GM19240 (cell line): Measurements from ENCODE around the gene GZMM.

ENCODE experiments used
- DNase-seq: peaks from one replicate; pipeline ENCODE4 v3.0.0; 2011; ENCODE audit warnings: low spot score; ENCODE audit not compliant: insufficient read length

GZMM gene

GRCh38 chr19:558770-559439 is 15.1 kb downstream of the GZMM start:
- DNase-seq, result no peak

DNA sequence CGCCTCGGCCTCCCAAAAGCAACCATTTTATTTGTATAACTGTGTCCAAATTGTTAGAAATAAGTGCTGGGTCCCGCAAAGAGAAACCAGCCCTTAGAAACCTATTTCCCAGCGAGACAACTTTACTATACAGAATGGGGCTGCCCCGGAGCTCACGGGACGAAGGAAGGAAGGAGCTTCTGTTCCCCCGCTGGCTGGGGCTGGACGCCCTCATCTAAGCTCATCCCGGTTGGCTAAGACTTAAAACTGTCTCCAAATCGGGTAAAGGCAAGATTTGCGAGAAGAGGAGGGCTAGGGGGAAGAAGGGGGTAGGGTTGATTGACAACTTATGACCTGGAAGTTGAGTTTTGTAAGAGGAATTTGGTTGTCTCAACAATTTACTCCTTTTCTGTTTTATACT is 16.3 kb downstream of the GZMM start:
- DNase-seq, result no peak

GRCh38 chr19:566403-566802 is 22.6 kb downstream of the GZMM start:
- no peak for DNase-seq

DNA sequence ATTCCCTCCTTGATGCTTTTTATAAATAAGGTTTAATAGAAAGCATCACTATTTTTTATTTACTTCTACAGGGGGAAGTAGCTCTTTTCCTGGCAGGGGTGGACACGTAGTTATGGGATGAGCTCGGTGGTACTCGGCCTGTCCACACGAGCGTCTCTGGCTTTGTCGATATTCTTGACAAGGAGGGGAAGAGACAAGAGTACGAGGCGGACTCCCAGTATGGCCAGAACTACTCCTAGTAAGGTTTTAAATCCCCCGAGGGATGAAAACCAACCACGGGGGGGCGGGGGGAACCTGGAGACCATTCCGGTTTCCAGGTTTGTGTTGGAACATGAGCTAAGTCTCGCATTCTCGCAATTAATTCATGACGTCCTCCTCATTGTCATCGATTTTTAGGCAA is 23.0 kb downstream of the GZMM start:
- DNase-seq, result no peak

- no peak for DNase-seq
Observed at GRCh38 chr19:567296-567900, 23.5 kb downstream of the GZMM start.

- no peak for DNase-seq
Observed at GRCh38 chr19:570251-570686, 26.4 kb downstream of the GZMM start.

- no peak for DNase-seq
Observed at GRCh38 chr19:570937-571565, 27.2 kb downstream of the GZMM start.

GRCh38 chr19:571566-571974 is 27.7 kb downstream of the GZMM start:
- no peak for DNase-seq

- DNase-seq, result peak; percentile 99
Observed at GRCh38 chr19:572140-572742, 28.4 kb downstream of the GZMM start, which contains the start of gene BSG. Gene BSG, plus strand, starts transcription at chr19:572596. Its CDS starts 39 bp downstream, at chr19:572635.

DNA sequence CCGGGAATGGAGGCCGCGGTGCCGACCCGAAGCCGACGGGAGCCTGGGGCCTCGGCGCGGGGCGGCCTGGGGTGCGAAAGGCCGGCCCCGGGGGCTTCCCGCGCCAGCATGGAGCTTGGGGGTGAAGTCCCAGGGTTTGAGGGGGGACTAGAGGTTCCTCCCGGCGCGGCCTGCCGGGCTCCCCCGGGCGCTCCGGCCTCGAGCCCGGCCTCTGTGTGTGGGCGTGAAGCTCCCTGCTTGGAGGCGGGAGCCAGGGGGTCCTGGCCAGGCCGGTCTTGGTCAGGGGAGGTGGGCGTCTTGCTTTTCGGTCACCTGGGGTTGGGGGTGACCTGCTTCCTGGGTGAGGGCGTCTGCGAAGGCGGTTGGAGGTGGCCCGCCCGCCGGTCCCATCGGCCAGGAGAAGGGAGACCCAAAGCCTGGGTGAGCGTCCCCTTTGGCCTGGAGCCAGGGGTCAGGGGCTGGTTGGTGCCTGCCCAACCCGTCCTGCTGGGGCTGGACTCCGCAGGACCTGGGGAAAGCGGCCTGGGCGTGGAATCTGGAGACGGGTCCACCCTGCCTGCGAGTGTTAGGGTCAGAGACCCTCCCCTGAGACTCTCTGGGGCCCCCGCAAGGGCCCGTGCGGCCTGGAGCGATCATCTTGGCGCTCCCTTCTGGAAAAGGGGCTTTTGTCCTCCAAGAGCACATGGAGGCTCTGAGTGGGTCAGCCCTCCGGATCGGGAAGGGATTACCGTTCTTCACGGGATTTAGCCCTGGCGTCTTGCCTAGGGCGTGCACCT is 29.1 kb downstream of the GZMM start:
- no peak for DNase-seq

- DNase-seq, result no peak
Observed at GRCh38 chr19:573519-573825, 29.6 kb downstream of the GZMM start.

DNA sequence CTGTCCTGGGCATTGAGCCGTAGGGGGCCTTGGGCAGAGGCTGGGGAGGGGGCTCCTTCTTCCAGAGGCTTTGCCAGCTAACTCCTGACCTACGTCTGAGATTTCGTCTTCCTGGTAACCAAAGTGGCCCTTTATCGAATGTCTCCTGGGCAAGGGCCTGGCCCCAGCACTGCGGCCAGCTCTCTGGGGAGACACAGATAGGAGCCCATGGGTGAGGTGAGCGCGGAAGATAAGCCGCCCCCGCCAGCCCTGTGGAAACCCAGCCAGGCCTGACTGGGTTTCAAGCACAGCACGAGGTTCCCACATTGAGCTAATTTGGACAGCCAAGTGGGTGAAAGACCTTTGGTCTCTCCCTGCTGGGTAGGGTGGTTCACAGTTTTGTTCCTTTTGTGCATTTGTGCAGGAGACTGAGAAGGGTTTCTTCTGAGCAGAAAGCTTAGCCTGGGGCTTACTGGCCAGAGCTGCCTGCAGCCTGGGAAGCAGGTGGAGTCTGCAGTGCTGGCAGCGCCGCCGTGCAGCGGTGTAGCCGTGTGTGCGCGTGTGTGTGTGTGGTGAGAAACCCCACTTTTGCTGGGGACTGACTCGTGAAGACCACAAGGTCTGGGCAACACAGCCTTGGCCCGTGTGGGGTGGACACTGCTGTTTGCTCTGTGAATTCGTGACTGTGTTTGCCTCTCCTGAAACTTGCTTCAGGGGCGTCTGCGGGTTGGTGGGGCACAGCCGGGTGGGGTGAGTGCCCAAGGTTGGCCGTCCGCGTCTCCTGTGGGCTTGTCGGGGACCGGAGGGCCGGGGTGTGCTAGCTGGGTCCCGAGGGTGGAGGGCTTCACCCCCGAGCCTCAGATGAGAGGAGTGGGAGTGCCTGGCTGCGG is 31.0 kb downstream of the GZMM start:
- no peak for DNase-seq

GRCh38 chr19:575527-576506 is 32.0 kb downstream of the GZMM start:
- DNase-seq, result no peak

- no peak for DNase-seq
Observed at GRCh38 chr19:576768-577438, 33.0 kb downstream of the GZMM start.

DNA sequence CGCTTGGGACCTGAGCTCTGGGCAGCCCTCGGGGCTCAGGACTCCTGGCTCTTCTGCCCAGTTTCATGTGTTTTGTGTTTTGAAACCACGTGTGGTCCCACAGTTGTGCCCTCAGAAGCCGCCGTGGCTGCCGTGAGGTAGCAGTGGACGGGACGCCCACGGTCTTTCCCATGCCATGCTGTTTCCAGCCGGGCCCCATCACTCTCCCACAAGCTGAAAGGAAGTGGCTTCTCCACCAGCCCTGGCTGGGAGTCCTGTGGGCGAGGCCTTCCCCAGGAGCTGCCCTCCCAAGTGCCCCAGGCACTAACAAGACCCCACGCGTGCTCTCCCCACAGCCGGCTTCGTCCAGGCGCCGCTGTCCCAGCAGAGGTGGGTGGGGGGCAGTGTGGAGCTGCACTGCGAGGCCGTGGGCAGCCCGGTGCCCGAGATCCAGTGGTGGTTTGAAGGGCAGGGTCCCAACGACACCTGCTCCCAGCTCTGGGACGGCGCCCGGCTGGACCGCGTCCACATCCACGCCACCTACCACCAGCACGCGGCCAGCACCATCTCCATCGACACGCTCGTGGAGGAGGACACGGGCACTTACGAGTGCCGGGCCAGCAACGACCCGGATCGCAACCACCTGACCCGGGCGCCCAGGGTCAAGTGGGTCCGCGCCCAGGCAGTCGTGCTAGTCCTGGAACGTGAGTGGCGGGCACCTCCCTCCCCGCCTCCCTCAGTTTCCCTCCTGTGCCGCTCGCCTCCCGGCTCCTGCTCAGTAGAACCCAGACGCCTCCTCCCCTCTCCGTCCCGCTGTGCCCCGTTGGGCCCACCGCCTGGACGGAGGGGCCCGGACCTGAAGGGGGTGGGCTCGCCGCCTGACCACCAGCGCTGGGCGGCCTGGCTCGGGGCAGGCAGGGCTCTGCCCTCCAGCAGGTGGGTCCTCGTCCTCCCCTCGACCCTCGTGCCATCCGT is 33.9 kb downstream of the GZMM start:
- DNase-seq, result no peak

- no peak for DNase-seq
Observed at GRCh38 chr19:579111-579841, 35.4 kb downstream of the GZMM start.

DNA sequence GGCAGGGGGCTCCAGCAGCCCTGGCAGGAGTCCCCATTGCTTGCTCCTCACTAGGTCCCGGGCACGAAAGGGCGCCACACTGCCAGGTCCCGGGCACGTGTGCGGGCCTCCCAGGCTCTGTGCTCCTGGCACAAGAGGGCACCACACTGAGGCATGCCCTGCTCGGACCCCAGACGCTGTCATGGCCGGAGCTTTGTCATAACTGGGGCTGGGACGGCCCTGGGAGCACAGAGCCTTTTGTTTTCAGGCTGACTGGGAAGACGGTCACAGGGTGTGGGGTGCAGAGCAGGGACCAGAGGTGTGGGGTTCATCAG is 35.9 kb downstream of the GZMM start:
- no peak for DNase-seq
